Measurements from ENCODE around the gene IGFN1. TPM values are rescaled to one million over a fixed set of nuclear protein-coding genes. Genes with fewer than 3 reads are reported as not detected.

The IGFN1 gene
- total and polyA plus RNA-seq, 7 donors: 2.7 to 442 (median 33.1) TPM

GRCh38 chr1:201167041-201167991 lies 23.3 kb upstream of the IGFN1 start:
- no peak for TF ChIP-seq CTCF (IDR thresholded peaks at IDR 0.05)
- Histone ChIP-seq H3K36me3 (ENCODE audit: insufficient read depth in 1 of 2, low read depth in 1 of 2) (no peaks in the 10 kb centered on the region), H3K4me3 (no peak overlapping the region), H3K27ac (no peak overlapping the region), H3K27me3 (ENCODE audit: insufficient read depth in 3 of 3, low read length in 2 of 3) (no peaks in the 10 kb centered on the region), H3K9me3 (no peaks in the 10 kb centered on the region), H3K4me1 (peaks cover 32% of the 10 kb centered on the region)
- DNase-seq (no peak), ATAC-seq (no peak)
- intact Hi-C loops (cut with DNase I): no loop called here
- WGBS, 3 donors: 86 to 87% (median 87%) methylated on average over 13 of the region's 13 CpGs

- Histone ChIP-seq H3K27ac (peak overlapping the region; percentile 98), H3K27me3 (ENCODE audit: insufficient read depth in 3 of 3, low read length in 2 of 3) (no peaks in the 10 kb centered on the region), H3K4me3 (no peak overlapping the region), H3K36me3 (ENCODE audit: insufficient read depth in 1 of 2, low read depth in 1 of 2) (no peaks in the 10 kb centered on the region), H3K4me1 (peaks cover 29% of the 10 kb centered on the region), H3K9me3 (no peaks in the 10 kb centered on the region)
- WGBS, 3 donors: 66 to 88% (median 82%) methylated on average over 3 of the region's 3 CpGs
- no peak for TF ChIP-seq CTCF (IDR thresholded peaks at IDR 0.05)
- intact Hi-C loops (cut with DNase I): no loop called here
- no peak for DNase-seq
- ATAC-seq: no peak
These were observed 21.4 kb upstream of the IGFN1 start for GRCh38 chr1:201169203-201169602.

GRCh38 chr1:201169971-201170532 lies 20.6 kb upstream of the IGFN1 start:
- H3K9me3 ChIP-seq: no peaks in the 10 kb centered on the region
- H3K27ac ChIP-seq: peak overlapping the region; percentile 98
- intact Hi-C loops (cut with DNase I): no loop called here
- 60 to 72% (median 66%) methylated on average over 2 of the region's 2 CpGs for WGBS, 3 donors
- H3K4me3 ChIP-seq: peak overlapping the region; percentile 78
- no peak for ATAC-seq
- H3K4me1 ChIP-seq: peaks cover 22% of the 10 kb centered on the region
- no peaks in the 10 kb centered on the region for H3K36me3 ChIP-seq (ENCODE audit: insufficient read depth in 1 of 2, low read depth in 1 of 2)
- no peak for TF ChIP-seq CTCF (IDR thresholded peaks at IDR 0.05)
- no peak for DNase-seq
- no peaks in the 10 kb centered on the region for H3K27me3 ChIP-seq (ENCODE audit: insufficient read depth in 3 of 3, low read length in 2 of 3)

GRCh38 chr1:201170533-201171062 lies 20.0 kb upstream of the IGFN1 start:
- ATAC-seq (peak; percentile 85 to 90 (median 88)), DNase-seq (peak; percentile 98)
- H3K4me3 ChIP-seq: peak overlapping the region; percentile 78
- H3K27ac ChIP-seq: peak overlapping the region; percentile 98
- peaks cover 22% of the 10 kb centered on the region for H3K4me1 ChIP-seq
- no peaks in the 10 kb centered on the region for H3K27me3 ChIP-seq (ENCODE audit: insufficient read depth in 3 of 3, low read length in 2 of 3)
- TF ChIP-seq CTCF (IDR thresholded peaks at IDR 0.05): no peak
- intact Hi-C loops (cut with DNase I): no loop called here
- H3K9me3 ChIP-seq: no peaks in the 10 kb centered on the region
- no peaks in the 10 kb centered on the region for H3K36me3 ChIP-seq (ENCODE audit: insufficient read depth in 1 of 2, low read depth in 1 of 2)
- 2 to 4% (median 4%) methylated on average over 26 of the region's 26 CpGs for WGBS, 3 donors

Measured in psoas muscle (tissue), 8 donors.